HG03066 (cell line): ENCODE measurements around the gene IFNA8.
"Not testable (repeated sequence)": the region's sequence is repeated elsewhere in the genome, so short reads cannot be mapped to it uniquely, and the experiment has no call there.

ENCODE experiments used
- ATAC-seq: cut with Tn5 transposase; IDR thresholded peaks from one replicate; pipeline ENCODE4 v1.9.1; 2021; ENCODE audit warnings: low read depth; ENCODE audit not compliant: unreplicated experiment

Gene IFNA8

DNA sequence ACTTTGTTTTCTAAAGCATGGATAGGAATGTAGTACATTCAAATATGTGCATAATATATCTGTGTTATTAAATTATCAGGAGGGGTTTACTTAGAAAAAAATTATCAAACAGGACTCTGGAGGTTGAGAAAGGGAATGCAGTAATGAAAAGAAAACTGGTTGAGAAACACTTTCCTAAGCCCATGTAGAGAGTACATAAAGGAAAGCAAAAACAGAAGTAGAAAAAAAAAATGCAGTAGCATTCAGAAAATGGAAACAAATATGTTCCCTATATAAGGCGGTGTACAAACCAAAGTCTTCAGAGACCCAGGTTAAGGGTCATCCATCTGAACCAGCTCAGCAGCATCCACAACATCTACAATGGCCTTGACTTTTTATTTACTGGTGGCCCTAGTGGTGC lies at the start of gene IFNA8:
Gene IFNA8 (plus strand): TSS at position 301 of the 400 bp plus-strand sequence. CDS start 60 bp downstream, at position 361.
- no peak for ATAC-seq

DNA sequence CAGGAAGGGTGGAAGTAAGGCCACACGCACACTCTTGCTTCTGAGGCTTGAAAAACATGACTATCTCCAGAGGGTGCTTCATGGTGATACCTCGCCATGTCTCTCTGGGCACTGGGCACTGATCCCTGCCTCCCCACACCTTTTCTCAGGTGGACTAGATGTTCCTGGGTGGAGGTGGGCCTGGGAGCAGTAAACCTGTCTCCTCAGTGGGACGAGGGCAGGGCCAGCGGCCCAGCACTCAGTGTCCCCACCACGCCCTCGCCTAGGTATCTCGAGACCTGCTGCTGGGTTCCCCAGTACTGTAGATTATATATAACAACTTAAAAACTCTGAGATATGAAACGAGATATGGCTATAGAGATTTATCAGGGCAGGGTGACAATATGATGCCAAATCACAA lies 46.6 kb upstream of the IFNA8 start:
- ATAC-seq, result no peak

DNA sequence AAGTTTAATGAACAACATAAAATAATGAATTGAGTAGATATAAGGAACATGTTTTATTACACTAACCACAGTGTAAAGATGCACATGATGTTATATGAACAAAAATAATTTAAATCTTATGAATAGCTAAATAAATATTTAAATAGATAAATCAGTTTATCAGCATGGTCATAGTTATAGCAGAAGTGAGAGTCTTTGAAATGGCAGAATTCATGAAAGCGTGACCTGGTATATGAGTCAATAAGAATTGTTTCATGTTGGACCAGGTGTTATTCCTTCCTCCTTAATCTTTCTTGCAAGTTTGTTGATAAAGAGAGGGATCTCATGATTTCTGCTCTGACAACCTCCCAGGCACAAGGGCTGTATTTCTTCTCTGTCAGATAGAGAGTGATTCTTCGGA lies 41.7 kb upstream of the IFNA8 start:
- peak; percentile 90 for ATAC-seq

DNA sequence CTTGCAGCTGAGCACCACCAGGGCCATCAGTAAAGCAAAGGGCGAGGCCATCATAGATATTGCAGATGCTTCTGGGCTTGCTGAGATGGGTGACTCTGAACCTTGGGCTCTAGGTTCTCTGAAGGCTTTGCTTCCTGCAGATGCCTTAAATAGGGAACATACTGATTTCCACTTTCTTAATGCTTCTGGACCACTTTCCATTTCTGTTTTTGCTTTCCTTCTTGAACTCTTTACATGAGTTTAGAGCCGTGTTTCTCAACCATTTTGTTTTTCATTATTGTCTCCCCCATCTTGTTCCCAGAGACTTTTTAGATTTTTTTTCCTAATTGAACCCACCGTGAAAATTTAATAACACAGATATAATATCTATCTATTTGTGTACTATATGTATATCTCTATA lies 41.0 kb upstream of the IFNA8 start, which contains the start of gene IFNA13:
Gene IFNA13 (minus strand): TSS at position 101 of the 400 bp plus-strand sequence. CDS start 47 bp downstream, at position 54.
- ATAC-seq, result no peak

DNA sequence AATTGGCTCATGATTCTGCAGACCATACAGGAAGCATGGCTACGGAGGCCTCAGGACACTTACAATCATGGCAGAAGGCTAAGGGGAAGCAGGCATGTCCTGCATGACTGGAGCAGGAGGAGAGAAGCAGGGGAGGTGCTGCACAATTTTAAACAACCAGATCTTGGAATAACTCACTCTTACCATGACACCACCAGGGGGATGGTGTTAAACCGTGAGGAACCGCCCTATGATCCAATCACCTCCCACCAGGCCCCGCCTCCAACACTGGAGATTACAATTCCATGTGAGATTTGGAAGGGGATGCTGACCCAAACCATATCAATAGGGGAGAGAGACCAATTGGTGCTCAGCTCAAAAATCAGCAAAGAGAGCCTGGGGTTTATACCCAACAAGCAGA lies 37.5 kb upstream of the IFNA8 start:
- ATAC-seq, result not testable (repeated sequence)

DNA sequence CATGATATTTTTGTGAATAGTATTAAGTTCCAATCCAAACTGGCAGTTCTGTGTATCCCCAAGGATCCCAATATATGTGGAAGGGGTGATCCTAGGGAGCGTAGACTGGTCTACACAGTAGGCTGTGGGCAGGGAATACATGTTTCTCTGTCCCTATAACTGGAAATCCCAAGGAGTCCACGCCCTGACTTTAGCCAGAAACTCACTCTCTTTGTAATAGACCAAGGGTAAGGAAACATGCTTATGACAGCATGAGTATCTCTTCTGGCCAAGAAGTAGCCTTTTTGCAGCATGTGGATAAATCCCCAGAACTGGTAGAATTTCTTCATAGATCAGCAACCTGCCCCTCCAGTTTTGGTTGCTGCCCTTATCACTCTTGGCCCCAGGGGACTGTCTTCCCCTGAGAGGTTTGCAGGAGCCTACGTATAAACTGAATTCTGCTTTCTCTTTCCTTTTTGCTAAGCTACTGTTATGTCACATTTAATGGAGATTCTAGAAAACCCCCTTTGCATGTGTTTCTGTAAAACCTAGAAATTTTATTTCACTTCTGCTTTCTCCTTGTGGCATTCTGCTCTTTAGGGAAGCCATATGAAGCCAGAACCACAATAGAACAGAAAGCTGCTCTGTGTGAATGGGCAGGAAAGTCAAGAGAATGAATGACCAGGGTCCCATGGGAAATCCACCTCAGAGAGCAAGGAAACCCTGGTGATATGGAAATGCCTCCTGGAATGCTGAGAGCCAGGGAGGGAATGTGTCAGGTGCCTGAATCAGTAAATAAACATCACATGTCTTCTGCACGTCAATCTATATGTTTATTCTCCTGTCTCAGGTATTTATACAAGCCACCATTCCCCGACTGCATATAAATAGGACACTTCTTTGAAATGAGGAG lies 27.2 kb upstream of the IFNA8 start:
- ATAC-seq, result peak; percentile 97

DNA sequence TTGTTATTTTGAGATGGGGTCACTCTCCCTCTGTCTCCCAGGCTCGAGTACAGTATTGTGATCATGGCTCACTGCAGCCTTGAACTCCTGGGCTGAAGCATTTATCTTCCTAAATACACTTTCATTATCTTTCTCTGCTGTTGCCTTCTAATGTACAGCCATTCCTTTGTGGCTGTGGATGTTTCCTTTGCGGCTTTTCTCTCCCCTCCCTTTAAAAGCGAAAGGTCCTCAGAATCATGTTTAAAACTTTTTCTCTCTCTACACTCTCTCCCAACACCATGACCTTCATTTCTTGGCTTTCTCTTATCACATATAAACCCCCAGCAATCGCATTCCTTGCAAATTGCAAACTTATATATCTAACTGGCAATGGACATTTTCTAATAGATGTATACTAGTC lies 25.3 kb upstream of the IFNA8 start:
- no peak for ATAC-seq

DNA sequence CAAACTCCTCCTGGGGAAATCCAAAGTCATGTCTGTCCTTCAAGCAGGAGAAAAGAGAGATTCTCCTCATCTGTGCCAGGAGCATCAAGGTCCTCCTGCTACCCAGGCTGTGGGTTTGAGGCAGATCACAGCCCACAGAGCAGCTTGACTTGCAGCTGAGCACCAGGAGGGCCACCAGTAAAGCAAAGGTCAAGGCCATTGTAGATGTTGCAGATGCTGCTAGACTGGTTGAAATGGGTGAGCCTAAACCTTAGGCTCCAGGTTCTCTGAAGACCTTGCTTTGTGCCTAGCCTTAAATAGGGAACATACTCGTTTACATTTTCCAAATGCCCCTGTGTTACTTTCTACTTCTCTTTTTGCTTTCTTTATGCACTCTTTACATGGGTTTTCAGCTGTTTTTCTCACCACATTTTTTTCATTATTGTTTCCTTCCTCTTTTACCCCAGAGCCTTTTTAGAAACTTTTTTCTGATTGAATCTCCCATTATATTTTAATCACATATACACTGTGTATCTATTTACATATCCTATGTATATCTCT lies 23.7 kb upstream of the IFNA8 start, which contains the start of gene IFNA2:
Gene IFNA2 (minus strand): TSS at position 268 of the 540 bp plus-strand sequence. CDS start 69 bp downstream, at position 199.
- ATAC-seq, result peak; percentile 20

DNA sequence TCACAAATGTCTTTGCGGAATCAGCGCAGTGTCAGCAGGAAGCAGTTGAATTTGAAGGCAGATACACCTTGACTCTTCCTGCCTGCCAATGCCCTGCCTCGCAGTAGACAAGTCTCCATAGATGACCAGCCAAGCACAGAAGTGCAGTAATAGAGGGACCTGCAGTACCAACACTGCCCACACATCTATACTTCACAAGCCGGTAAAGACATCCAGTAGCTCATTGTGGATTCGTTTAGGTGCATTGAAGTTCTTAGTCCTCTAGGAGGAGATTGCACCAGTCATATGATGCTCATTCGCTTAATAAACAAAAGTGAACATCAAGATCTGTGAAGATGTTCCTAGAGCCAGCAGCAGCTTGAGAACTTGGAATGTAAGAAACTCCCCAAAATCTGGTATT lies 16.6 kb upstream of the IFNA8 start:
- peak; percentile 79 for ATAC-seq

DNA sequence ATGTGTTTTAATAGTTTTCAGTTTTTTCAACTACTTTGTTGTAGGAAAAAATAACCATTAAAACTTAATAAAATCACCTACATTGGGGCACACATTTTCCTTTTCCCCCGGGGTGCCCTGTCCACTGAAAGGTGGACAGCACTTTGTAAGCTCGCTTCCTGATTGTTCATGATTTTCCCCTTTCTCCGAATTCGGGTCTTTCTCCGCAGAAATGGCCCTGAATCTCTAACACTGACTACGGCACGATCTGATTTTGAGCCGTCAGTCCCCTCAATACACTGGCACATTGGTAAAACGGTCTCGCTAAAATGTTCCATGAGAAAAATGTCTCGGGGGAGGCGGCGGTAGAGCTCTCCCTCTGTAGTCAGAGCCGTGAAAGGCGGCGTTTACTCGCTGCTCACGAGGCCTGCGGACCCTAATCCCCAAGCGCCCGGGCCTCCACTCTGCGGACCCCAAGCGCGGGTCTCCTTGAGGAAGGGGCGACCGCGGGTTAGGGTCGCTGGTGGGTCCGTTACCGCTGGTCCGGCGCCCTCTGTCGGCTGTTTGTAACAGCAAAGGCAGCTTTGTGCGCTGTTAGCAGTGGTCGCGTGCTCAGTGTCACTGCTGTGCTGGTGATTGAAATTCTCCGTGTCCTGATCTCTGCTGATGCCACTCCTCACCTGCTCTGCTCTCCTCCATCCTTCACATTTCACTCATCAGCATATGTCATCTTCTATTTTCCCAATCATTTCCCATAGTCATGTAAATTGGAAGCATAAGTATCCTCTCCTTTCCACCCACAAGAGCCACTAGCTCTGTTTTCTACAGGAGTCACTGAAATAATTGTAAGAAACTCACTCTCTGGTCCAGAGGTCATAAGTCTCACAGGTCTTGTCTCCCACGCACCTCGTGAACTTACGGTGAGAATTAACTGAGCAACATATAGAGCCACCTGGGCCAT lies 12.9 kb upstream of the IFNA8 start:
- peak; percentile 69 for ATAC-seq

DNA sequence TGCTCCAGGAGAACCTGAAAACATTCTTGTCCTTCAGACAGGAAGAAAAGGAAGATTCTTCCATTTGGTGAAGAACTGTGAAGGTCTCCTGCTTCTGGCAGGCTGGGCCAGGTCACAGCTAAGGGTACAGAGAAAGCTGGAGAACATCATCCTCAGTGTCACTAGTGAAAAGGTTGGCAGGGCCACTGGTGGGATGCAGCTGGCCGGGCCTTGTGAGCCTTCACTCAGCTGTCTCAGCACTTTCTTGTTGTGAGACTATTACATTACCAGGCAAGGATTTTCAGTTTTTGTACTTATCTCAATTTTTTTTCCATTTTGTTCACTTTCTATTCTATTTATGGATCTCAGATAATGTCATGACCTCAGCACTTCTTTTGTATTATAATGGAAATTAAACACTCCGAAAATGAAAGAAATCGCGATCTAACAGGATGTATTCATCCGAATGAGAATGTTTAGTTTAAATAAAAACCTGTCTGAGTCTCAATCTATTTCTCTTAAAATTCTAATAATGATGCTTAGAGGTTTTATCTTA lies 9.9 kb upstream of the IFNA8 start:
- ATAC-seq, result no peak

DNA sequence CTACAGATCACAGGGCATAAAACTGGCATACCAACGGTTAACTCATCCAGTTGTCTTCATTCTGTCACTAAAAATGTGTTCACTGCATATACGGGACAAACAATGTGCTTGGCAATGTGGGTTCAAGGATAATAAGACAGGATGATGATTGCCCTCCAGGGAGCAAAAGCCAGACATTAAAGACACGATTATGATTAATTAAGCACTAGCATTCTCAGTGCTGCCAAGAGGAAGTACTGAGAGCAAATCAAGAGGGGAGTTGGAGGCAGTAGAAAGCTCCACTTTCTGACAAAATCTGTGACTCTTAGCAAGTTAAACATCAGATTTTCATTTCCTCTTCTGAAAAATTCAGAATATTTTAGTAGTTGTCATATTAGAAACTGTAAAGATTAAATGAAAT lies 9.0 kb upstream of the IFNA8 start:
- no peak for ATAC-seq

DNA sequence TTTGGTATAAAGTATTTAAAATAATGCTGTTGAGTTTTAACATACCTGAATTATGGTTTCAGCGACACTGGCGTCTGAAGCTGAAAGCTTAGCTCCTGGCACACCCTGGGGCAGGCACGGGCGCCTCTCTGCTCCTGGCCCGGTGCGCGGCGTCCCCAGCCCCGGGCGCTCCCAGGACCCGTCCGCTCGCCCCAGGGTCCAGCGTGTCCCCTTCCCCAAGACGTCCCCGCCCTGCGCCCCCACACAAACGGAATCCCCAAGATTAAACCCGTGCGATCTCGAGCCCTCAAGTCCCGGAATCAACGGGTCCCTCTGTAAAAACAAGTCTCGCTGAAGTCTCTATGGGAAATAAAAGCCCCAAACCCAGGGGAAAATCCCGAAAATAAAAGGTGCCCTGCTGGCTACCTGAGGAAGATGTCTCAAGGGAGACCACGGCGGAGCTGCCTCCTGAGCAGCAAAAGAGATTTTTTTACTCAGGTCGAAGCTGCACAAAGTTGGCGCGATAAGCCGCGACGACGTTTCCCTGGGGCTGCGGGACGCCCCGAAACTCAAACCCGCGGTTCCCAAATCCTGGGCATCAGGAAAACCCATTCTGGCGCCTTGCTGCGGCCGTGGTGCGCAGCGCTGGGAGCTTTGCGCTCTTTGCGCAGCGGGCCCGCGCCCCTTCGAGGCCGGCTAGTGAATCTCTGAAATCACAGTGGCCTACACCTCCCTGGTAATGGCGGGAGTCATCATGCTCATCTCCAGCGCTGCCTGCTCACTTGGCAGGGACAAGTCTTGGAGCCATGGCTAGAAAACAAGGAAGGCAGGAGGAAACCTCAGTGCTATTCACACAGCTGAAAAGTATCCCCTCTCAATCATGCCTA lies 6.3 kb upstream of the IFNA8 start:
- ATAC-seq, result no peak

DNA sequence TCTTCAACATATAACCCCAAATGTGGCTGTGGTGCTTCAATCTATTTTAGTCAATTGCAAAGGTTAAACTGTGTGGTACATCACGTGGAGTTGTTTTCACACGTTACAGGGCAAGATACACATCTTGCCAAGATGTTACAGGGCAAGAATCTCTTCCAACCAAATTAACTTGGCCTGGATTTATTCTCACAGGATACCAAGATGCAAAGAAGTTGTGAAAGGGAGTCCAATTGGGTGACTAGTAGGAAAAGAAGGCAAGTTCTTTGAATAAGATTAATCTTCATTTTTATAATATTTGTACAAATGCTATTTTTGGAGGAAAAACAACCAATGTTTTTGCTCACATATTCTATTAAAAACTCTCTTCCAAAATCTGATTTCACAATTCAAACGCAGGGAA lies 4.8 kb upstream of the IFNA8 start:
- ATAC-seq, result no peak

DNA sequence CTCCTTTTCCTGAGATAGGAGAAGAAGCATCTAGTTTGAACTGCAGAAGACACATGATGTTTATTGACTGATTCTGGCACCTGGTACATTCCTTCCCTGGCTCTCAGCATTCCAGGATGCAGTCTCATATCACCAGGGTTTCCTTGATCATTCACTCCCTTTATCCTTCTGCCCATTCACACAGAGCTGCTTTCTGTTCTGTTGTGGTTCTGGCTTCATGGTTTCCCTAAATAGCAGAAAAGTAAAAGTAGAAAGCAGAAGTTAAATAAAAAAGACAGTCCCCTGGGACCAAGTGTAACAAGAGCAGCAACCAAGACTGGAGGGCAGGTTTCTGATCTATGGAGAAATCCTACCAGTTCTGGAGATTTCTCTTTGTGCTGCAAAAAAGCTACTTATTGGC lies 3.2 kb downstream of the IFNA8 start:
- ATAC-seq, result peak; percentile 57

DNA sequence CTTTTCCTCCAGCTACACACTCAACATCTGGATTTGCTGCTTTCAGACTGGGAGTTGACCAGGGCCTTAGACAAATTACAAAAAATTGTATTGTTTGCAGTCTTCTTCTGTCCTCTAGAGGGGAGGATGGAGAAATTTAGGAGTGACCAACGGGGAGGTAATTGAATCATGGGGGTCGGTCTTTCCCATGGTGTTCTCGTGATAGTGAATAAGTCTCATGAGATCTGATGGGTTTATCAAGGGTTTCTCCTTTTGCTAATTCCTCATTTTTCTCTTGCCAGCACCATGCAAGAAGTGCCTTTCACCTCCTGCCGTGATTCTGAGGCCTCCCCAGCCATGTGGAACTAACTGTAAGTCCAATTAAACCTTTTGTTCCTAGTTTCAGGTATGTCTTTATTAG lies 4.2 kb downstream of the IFNA8 start:
- ATAC-seq, result no peak

DNA sequence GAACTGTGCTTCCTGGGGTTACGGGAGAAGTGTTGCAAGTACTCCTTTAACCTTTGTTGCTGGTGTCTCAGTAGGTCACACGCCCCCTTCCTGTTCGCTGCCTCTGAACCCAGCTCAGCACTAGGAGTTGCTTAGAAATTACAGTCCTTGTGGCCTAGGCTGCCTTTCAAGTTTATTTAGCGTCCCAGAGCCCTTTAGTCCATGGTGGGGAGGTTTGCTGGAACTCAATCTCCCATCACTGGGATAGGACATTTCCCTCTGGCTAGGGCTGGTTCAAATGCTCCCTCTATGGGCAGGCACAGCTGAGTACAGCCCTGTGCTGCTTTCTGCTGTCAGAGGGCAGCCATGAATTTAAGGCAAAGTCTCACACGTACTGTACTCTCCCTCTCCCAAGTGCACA lies 4.7 kb downstream of the IFNA8 start:
- ATAC-seq, result no peak

DNA sequence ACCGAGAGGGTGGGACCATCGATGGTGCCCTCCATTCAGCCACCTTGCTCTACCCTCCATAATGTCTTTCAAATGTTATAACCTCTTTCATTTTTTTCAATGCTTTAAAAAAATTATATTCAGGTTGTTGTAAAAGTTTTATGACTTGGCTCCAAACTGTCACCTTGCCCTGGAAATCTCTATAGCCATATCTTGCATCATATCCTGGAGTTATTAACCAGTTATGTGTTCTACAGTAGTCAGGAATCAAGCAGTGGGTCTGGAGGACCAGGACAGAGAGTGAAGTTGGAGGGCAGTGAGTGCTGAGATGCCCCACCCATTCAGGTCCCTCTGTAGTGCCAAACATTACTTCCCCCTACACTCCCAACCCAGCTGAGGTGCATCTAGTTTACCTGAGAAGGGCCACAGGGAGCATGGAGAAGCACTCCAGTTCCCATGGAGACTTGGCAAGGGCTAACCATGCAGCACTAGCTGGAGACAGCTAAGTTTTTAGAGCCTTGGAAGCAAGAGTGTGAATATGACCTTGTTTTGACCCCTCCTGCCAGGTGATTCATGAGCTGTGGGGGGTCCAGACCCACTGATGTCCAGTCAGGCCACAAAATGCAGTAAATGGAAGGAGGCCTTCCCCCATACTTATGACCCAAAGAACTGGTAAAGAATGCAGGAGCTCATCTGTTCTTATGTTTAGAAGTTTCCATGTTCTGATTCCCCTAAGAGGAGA lies 5.5 kb downstream of the IFNA8 start:
- no peak for ATAC-seq
